Brain microvascular endothelial cell (primary cell): ENCODE results near the gene ROR1.

Source experiments
- DNase-seq: peaks from one replicate; pipeline ENCODE4 v3.0.0-alpha.2; 2020
- H3K27ac ChIP-seq: fragments of 250-450 bp; sonication (Bioruptor Pico); 2 replicates; pipeline ENCODE4 v1.5.1; 2020; ENCODE audit warnings: mild to moderate bottlenecking, moderate library complexity
- H3K27me3 ChIP-seq: fragments of 250-450 bp; sonication (Bioruptor Pico); replicated peaks from 2 replicates; pipeline ENCODE4 v1.5.1; 2020; ENCODE audit warnings: mild to moderate bottlenecking
- H3K36me3 ChIP-seq: fragments of 250-450 bp; sonication (Bioruptor Pico); replicated peaks from 2 replicates; pipeline ENCODE4 v1.5.1; 2020; ENCODE audit warnings: mild to moderate bottlenecking
- H3K4me3 ChIP-seq: 2 replicates; pipeline ENCODE4 v1.5.1; 2011; ENCODE audit warnings: low read depth, mild to moderate bottlenecking, control low read depth, low read length, moderate library complexity
- in situ Hi-C: cut with HindIII; loops from 2 replicates; pipeline ENCODE4 v1.10.0; 2017; ENCODE audit warnings: low sequenced_read_pairs, low pct_ligation_motif_present
- TF ChIP-seq, protein P1 (sequence below): IDR thresholded peaks from 2 replicates; pipeline ENCODE4 v1.5.1; 2011; ENCODE audit warnings: low read depth, mild to moderate bottlenecking, moderate library complexity, low read length, control low read depth, inconsistent platforms; ENCODE audit errors: missing control alignments

Gene ROR1

DNA sequence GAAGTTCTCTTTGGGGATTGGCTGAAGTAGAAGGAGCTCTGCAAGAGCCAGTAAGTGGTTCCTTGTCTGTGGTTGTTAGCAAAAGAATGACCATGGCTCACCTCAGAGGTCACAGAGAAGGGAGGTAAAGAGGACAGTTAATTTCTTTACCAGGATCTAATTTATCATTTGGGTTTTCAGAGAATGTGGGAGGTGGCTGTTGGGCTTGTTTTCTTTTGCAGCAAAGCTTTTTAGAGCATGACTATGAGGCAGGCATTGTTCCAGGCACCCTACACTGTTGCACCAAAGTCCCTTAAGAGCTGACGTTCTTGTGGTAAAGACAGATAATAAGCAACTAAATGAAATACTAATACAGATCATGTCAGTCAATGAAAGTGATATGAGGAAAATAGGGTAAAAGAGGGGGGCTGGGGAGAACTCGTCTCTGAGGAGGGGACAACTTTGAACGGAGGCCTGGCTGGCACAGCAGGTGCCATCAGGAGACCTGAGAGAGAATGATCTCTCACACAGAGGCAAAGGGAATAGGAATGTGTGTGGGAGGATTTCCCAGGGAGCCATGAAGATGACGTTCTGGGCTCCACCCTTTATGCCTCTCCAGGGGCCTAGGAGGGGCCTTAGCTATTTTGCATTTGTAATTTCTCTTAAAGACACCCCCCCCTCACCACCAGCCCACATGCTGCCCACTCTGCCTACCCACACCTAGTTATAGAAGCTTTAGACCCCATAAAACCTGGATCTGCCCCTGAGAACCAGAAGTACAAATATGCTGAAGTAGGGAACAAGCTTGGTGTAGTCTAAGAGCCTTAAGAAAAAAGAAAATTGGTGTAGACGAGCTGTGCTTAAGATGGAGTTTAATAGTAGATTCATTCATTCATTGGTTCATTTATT lies 177.5 kb downstream of the ROR1 start:
- peak; percentile 87 for DNase-seq
- H3K4me3 ChIP-seq, result no peak overlapping the region
- TF ChIP-seq, protein P1, sequence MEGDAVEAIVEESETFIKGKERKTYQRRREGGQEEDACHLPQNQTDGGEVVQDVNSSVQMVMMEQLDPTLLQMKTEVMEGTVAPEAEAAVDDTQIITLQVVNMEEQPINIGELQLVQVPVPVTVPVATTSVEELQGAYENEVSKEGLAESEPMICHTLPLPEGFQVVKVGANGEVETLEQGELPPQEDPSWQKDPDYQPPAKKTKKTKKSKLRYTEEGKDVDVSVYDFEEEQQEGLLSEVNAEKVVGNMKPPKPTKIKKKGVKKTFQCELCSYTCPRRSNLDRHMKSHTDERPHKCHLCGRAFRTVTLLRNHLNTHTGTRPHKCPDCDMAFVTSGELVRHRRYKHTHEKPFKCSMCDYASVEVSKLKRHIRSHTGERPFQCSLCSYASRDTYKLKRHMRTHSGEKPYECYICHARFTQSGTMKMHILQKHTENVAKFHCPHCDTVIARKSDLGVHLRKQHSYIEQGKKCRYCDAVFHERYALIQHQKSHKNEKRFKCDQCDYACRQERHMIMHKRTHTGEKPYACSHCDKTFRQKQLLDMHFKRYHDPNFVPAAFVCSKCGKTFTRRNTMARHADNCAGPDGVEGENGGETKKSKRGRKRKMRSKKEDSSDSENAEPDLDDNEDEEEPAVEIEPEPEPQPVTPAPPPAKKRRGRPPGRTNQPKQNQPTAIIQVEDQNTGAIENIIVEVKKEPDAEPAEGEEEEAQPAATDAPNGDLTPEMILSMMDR, result no peak
- in situ Hi-C loops, result no loop called here
- no peaks in the 10 kb centered on the region for H3K36me3 ChIP-seq
- H3K27me3 ChIP-seq, result no peaks in the 10 kb centered on the region
- peak overlapping the region; percentile 86 for H3K27ac ChIP-seq

DNA sequence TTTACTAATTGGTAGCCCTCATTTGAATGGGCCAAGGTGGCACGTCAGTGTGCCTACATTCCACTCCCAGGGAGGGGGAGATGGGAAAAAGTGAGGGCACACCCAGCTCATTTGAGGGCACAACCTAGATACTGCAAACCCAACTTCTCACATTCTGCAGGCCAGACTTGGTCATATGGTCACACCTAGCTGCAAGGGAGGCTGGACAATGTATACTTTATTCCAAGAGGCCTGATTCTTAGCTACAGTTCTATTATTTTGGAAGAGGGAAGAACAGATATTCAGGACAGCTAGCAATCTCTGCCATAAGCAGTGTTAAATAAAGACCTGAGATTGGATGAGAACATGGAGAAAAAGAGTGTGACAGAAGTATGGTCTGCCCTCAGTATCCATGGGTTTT lies 180.4 kb downstream of the ROR1 start:
- TF ChIP-seq, protein P1, result no peak
- in situ Hi-C loops, result no loop called here
- H3K36me3 ChIP-seq, result no peaks in the 10 kb centered on the region
- H3K27ac ChIP-seq, result no peak overlapping the region
- no peaks in the 10 kb centered on the region for H3K27me3 ChIP-seq
- no peak overlapping the region for H3K4me3 ChIP-seq
- no peak for DNase-seq

DNA sequence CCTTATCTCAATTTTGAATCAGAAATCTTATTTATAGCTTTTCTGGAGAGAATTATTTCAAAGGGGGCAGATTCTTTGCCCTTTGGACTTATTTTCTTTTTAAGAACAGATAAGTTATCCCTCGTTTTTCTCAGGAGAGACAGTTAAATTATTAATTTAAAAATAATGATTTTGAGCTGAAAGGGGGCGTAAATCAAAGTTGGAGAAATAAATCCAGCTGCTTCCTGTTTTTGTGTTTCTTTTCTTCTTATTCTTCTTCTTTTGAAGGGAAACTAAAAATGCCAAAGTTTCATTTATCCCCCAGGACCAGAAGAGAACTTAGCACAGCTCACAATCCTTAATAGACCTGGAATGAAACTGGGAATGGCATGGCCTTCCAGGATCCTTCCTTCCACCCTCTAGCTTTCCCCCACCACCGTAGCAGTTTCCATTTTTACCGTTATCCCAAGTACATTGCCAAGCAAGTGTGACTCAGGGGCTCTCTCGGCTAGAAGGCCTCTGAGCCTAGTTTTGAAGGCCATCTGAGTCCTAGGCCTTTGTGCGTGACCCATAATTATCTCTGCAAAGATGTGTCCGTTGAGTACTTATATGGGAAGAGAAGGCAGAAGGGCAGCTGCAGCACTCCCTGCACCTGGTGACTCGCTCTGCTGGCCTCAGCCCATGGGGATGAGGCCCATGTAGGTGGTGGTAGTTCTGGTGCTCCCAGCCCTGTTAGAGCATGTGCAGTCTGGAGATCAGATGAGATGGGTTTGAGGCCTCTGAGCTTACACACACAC lies 181.7 kb downstream of the ROR1 start:
- in situ Hi-C loops, result no loop called here
- Histone ChIP-seq H3K27me3 (no peaks in the 10 kb centered on the region), H3K36me3 (no peaks in the 10 kb centered on the region), H3K27ac (no peak overlapping the region), H3K4me3 (no peak overlapping the region)
- TF ChIP-seq, protein P1, result no peak
- DNase-seq, result no peak

DNA sequence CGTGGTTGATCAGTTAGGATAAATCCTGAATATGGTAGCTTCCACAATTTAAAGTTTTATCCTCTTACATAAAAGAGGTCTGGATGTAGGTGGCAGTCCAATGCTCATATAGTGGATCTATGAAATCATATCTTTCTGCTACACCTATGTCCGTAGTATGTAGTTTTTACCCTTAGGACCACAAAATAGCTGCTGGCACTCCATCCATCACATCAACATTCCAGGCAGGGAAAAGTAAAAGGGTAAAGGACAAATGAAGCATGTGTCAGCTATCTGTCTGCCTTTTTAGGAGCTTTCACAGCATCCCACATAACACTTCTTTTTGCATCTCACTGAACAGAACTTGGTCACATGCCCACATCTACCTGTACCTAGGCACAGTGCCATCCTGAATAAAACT lies 184.7 kb downstream of the ROR1 start:
- TF ChIP-seq, protein P1, result no peak

DNA sequence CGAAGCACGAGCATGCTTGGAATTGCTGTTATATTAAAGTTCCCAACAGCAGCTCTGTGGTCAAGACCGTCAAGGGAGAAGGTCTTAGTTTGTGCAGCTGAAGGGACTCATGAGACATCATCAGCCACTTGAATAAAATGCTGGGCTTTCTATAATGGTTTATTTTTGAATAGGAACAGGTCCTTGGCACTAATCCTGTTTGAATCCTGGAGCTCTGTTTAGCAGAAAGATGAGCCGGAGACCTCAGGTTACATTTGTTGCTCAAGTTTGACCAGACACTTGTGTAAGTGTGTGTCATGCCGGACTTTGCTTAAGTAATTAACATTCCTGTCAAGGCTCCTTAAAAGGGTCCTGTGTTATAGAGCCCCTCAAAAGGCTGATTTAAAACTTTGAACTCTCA lies 186.5 kb downstream of the ROR1 start:
- DNase-seq, result no peak
- H3K27me3 ChIP-seq, result no peaks in the 10 kb centered on the region
- in situ Hi-C loops, result no loop called here
- TF ChIP-seq, protein P1, result no peak
- H3K4me3 ChIP-seq, result no peak overlapping the region
- no peaks in the 10 kb centered on the region for H3K36me3 ChIP-seq
- H3K27ac ChIP-seq, result no peak overlapping the region

More for the DNA sequence above, 184.7 kb downstream of the ROR1 start:
- Histone ChIP-seq H3K4me3 (no peak overlapping the region), H3K27ac (no peak overlapping the region), H3K27me3 (no peaks in the 10 kb centered on the region), H3K36me3 (no peaks in the 10 kb centered on the region)
- no peak for DNase-seq
- in situ Hi-C loops, result no loop called here
